GM13977 (cell line): ENCODE results near the gene GPR27.

Experiments used
- DNase-seq: peaks from one replicate; pipeline ENCODE4 v3.0.0; 2012; ENCODE audit warnings: low spot score
- CTCF ChIP-seq: IDR thresholded peaks from 2 replicates; pipeline ENCODE4 v1.5.1; 2012; ENCODE audit warnings: mild to moderate bottlenecking, control low read depth; ENCODE audit not compliant: insufficient read depth; ENCODE audit errors: extremely low read depth, missing control alignments
- in situ Hi-C: fragments of 300-500 bp; cut with MboI; formaldehyde crosslinking; loops from one replicate; pipeline ENCODE4 v1.12.0; 2022; ENCODE audit warnings: low sequenced_read_pairs, low pct_unique_long_range_greater_than_20kb, mixed read lengths, inconsistent platforms; ENCODE audit not compliant: unreplicated experiment

GPR27 gene

GRCh38 chr3:71760140-71760539, 6.5 kb downstream of the GPR27 start:
- no peak for DNase-seq
- TF ChIP-seq CTCF, result no peak
- in situ Hi-C loops, result no loop called here

GRCh38 chr3:71763426-71763825, 9.8 kb downstream of the GPR27 start:
- in situ Hi-C loops, result no loop called here
- no peak for DNase-seq
- no peak for TF ChIP-seq CTCF

- in situ Hi-C loops, result no loop called here
Measured at GRCh38 chr3:71771126-71771525, 17.5 kb downstream of the GPR27 start.

GRCh38 chr3:71771884-71772283, 18.2 kb downstream of the GPR27 start:
- no peak for DNase-seq
- no peak for TF ChIP-seq CTCF
- in situ Hi-C loops, result no loop called here

More at GRCh38 chr3:71771126-71771525, 17.5 kb downstream of the GPR27 start:
- no peak for DNase-seq
- no peak for TF ChIP-seq CTCF

GRCh38 chr3:71776538-71776937, 22.9 kb downstream of the GPR27 start:
- TF ChIP-seq CTCF, result no peak
- in situ Hi-C loops, result no loop called here
- no peak for DNase-seq

GRCh38 chr3:71778353-71778752, 24.7 kb downstream of the GPR27 start:
- no peak for DNase-seq
- no peak for TF ChIP-seq CTCF
- in situ Hi-C loops, result no loop called here
